Esophagus muscularis mucosa (tissue), 4 donors: ENCODE results near the gene SLC26A1. TPM values are rescaled to one million over a fixed set of nuclear protein-coding genes. Genes with fewer than 3 reads are reported as not detected.
"Not testable (repeated sequence)": the region's sequence is repeated elsewhere in the genome, so short reads cannot be mapped to it uniquely, and the experiment has no call there.

Experiments used
- DNase-seq: peaks from one replicate; pipeline ENCODE4 v3.0.0-alpha.2; 2017; ENCODE audit errors: extremely low spot score
- H3K27ac ChIP-seq, 4 donors: fragments of 200-600 bp; sonication (generic); replicated peaks in 1 of 4; 1 replicate in 3 of 4; 2 replicates in 1 of 4; pipeline ENCODE4 v1.5.1; 2016 to 2019; ENCODE audit warnings: mild to moderate bottlenecking in 1 of 4
- H3K27me3 ChIP-seq, 4 donors: fragments of 200-600 bp; sonication (generic); one replicate each; pipeline versions ENCODE4 v1.5.1 to v1.6.0; 2016 to 2019
- H3K36me3 ChIP-seq, 4 donors: fragments of 200-600 bp; sonication (generic); one replicate each; pipeline ENCODE4 v1.5.1; 2016 to 2019
- H3K4me1 ChIP-seq, 4 donors: fragments of 200-600 bp; sonication (generic); one replicate each; pipeline ENCODE4 v1.5.1; 2016 to 2019
- H3K4me3 ChIP-seq, 4 donors: fragments of 200-600 bp; sonication (generic); 1 replicate in 2 of 4; 2 replicates in 2 of 4; pipeline ENCODE4 v1.5.1; 2016 to 2019; ENCODE audit warnings: mild to moderate bottlenecking in 4 of 4, moderate library complexity in 1 of 4
- H3K9me3 ChIP-seq, 4 donors: fragments of 200-600 bp; sonication (generic); 1 replicate in 3 of 4; 2 replicates in 1 of 4; pipeline ENCODE4 v1.5.1; 2016 to 2019
- EP300 ChIP-seq: sonication (generic); formaldehyde crosslinking; IDR thresholded peaks from one replicate; pipeline ENCODE4 v1.6.1; 2017; ENCODE audit warnings: antibody characterized with exemption
- POLR2A ChIP-seq: fragments of 450-650 bp; IDR thresholded peaks from one replicate; pipeline ENCODE4 v1.6.1; 2017; ENCODE audit warnings: antibody characterized with exemption, moderate library complexity, mild to moderate bottlenecking, low read depth
- POLR2AphosphoS5 ChIP-seq, 2 donors: sonication (generic); formaldehyde crosslinking; IDR thresholded peaks; one replicate each; pipeline ENCODE4 v1.6.1; 2017; ENCODE audit warnings: antibody characterized with exemption in 2 of 2
- WGBS: methylation state at CpG from one replicate; pipeline ENCODE4 v1.1.5; 2018; 5-methylcytosine and 5-hydroxymethylcytosine counted together
- intact Hi-C: fragments of 100-400 bp; cut with DNase I; formaldehyde crosslinking; loops from one replicate; pipeline ENCODE4 v1.15.1; 2023
- total RNA-seq, 4 donors: library from RNA; depleted of rRNA; stranded (reverse); fragments of >200 nt; gene quantifications; one replicate each; pipeline versions ENCODE4 v1.1.0 to v1.2.1, GENCODE V29; 2016
- TF ChIP-seq, protein P1 (sequence below), 3 experiments: fragments of 200-600 bp in 2 of 3; fragments of 450-650 bp in 1 of 3; sonication (generic) in 2 of 3; IDR thresholded peaks; one replicate each; pipeline ENCODE4 v1.5.1; 2017 to 2019; ENCODE audit warnings: antibody characterized with exemption in 3 of 3, mild to moderate bottlenecking in 2 of 3, moderate library complexity in 1 of 3

Gene SLC26A1
- total RNA-seq, 4 donors from 2014 or later, result 0.06 TPM; not detected in 3

GRCh38 chr4:1002631-1003251, 9.5 kb upstream of the SLC26A1 start:
- peak overlapping the region; percentile 7 to 34 (median 20) for H3K4me3 ChIP-seq
- 4% methylated on average over 25 of the region's 75 CpGs for WGBS
- DNase-seq, result no peak
- no peaks in the 10 kb centered on the region for H3K9me3 ChIP-seq
- H3K4me1 ChIP-seq, result peaks cover 14 to 31% (median 26%) of the 10 kb centered on the region in 4 donors
- peaks cover 13 to 98% (median 59%) of the 10 kb centered on the region in 4 donors for H3K27me3 ChIP-seq
- intact Hi-C loops, result no loop called here
- no peaks in the 10 kb centered on the region for H3K36me3 ChIP-seq
- H3K27ac ChIP-seq, result no peak overlapping the region
- TF ChIP-seq EP300, result no peak

DNA sequence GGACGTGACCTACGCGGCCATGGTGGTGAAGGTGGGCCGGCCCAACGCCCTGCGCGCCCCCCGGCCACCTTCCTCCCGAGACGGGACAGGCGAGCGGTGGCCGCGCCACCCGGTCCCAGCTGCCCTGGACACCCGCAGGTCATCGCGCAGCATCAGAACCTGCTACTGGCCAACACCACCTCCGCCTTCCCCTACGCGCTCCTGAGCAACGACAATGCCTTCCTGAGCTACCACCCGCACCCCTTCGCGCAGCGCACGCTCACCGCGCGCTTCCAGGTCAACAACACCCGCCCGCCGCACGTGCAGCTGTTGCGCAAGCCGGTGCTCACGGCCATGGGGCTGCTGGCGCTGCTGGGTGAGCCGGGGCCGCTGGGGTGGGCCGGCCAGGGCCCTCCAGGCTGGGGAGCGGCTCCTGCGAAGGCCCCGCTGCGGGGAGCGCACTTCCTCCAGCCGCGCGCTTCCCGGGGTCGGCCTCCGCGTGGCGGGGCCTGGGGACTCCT, 9.0 kb upstream of the SLC26A1 start:
- Histone ChIP-seq H3K4me1 (peaks cover 18 to 36% (median 31%) of the 10 kb centered on the region in 4 donors), H3K9me3 (no peaks in the 10 kb centered on the region), H3K36me3 (no peaks in the 10 kb centered on the region), H3K27me3 (peaks cover 13 to 100% (median 62%) of the 10 kb centered on the region in 4 donors), H3K27ac (no peak overlapping the region), H3K4me3 (peak overlapping the region; percentile 7 to 34 (median 20))
- peak in 1 of 2 donors; percentile 47 for TF ChIP-seq POLR2AphosphoS5 (IDR thresholded peaks at IDR 0.05)
- no peak for TF ChIP-seq EP300
- intact Hi-C loops, result no loop called here
- WGBS, result no CpG with 5 or more reads among the region's 54 CpGs
- DNase-seq, result no peak

DNA sequence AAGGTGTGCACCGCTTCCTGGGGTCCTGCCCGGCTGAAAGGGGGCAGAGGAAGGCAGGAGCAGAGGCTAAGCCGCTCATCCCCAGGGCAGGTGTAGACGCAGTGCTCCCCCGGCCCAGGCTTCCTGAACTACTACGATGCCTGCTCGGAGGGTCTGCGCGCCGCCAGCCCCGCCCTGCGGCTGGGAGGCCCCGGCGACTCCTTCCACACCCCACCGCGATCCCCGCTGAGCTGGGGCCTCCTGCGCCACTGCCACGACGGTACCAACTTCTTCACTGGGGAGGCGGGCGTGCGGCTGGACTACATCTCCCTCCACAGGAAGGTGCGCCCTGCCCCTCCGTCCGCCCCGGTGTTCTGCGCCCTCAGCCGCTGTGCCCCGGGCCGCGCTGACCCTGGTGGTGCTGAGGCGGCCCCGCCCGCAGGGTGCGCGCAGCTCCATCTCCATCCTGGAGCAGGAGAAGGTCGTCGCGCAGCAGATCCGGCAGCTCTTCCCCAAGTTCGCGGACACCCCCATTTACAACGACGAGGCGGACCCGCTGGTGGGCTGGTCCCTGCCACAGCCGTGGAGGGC, 8.4 kb upstream of the SLC26A1 start:
- Histone ChIP-seq H3K9me3 (no peaks in the 10 kb centered on the region), H3K27ac (no peak overlapping the region), H3K4me1 (peaks cover 18 to 42% (median 36%) of the 10 kb centered on the region in 4 donors), H3K36me3 (no peaks in the 10 kb centered on the region), H3K27me3 (peaks cover 13 to 100% (median 65%) of the 10 kb centered on the region in 4 donors), H3K4me3 (peak overlapping the region in 1 of 4 donors; percentile 22)
- TF ChIP-seq POLR2AphosphoS5 (IDR thresholded peaks at IDR 0.05), result peak in 1 of 2 donors; percentile 4
- TF ChIP-seq POLR2A, result no peak
- TF ChIP-seq EP300, result no peak
- TF ChIP-seq, protein P1, sequence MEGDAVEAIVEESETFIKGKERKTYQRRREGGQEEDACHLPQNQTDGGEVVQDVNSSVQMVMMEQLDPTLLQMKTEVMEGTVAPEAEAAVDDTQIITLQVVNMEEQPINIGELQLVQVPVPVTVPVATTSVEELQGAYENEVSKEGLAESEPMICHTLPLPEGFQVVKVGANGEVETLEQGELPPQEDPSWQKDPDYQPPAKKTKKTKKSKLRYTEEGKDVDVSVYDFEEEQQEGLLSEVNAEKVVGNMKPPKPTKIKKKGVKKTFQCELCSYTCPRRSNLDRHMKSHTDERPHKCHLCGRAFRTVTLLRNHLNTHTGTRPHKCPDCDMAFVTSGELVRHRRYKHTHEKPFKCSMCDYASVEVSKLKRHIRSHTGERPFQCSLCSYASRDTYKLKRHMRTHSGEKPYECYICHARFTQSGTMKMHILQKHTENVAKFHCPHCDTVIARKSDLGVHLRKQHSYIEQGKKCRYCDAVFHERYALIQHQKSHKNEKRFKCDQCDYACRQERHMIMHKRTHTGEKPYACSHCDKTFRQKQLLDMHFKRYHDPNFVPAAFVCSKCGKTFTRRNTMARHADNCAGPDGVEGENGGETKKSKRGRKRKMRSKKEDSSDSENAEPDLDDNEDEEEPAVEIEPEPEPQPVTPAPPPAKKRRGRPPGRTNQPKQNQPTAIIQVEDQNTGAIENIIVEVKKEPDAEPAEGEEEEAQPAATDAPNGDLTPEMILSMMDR (IDR thresholded peaks at IDR 0.05), result no peak
- intact Hi-C loops, result no loop called here
- WGBS, result 20% methylated on average over 25 of the region's 48 CpGs
- DNase-seq, result no peak

DNA sequence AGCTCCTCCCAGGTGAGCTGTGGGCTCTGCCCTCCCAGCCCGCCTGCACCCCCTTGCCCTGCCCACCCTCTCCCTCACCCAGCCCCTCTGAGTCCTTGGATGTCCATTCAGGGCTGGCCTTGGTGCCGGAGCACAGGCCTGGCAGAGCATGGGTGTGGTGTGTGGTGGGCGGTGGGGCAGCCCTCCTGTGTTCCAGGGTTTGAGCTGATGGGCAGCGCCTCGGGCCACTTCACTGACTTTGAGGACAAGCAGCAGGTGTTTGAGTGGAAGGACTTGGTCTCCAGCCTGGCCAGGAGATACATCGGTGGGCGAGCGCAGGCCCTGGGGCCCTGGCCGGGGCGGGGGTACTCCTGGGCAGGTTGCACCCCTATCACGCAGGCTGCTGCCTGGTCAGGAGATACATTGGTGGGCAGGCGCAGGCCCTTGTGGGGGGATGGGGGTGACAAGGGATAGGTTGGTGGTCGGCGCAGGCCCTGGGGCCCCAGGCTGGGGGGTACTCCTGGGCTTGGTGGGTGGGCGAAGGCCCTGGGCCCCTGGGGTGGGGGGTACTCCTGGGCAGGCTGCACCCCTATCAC, 7.6 kb upstream of the SLC26A1 start:
- Histone ChIP-seq H3K27ac (no peak overlapping the region), H3K9me3 (no peaks in the 10 kb centered on the region), H3K4me3 (no peak overlapping the region), H3K4me1 (peaks cover 18 to 43% (median 37%) of the 10 kb centered on the region in 4 donors), H3K36me3 (no peaks in the 10 kb centered on the region), H3K27me3 (peaks cover 13 to 99% (median 64%) of the 10 kb centered on the region in 4 donors)
- intact Hi-C loops, result no loop called here
- TF ChIP-seq POLR2AphosphoS5 (IDR thresholded peaks at IDR 0.05), result no peak
- TF ChIP-seq, protein P1 (IDR thresholded peaks at IDR 0.05), result no peak
- DNase-seq, result no peak
- WGBS, result no CpG with 5 or more reads among the region's 15 CpGs

DNA sequence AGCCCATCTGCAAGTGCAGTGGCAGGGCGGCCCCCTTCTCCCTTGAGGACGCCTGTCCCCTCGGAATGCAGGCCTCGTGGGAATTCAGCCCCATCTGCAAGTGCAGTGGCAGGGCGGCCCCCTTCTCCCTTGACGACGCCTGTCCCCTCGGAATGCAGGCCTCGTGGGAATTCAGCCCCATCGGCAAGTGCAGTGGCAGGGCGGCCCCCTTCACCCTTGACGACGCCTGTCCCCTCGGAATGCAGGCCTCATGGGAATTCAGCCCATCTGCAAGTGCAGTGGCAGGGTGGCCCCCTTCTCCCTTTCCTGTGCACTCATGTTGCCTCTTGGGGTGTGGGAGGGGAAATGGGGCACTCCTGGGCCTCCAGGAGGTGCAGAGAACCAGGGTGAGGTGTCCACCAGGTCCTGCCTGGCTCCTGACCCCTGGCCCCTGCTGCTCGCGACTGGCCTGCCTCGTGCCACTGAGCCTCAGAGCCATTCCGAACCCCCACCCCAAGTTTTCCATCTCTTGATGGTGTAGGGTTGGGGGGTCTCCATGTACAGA, 6.8 kb upstream of the SLC26A1 start:
- H3K4me1 ChIP-seq, result peaks cover 16 to 43% (median 37%) of the 10 kb centered on the region in 4 donors
- intact Hi-C loops, result no loop called here
- H3K36me3 ChIP-seq, result no peaks in the 10 kb centered on the region
- 79% methylated on average over 5 of the region's 18 CpGs for WGBS
- H3K27ac ChIP-seq, result no peak overlapping the region
- no peak for TF ChIP-seq EP300
- TF ChIP-seq, protein P1 (IDR thresholded peaks at IDR 0.05), result no peak
- no peak for TF ChIP-seq POLR2A
- no peak for TF ChIP-seq POLR2AphosphoS5 (IDR thresholded peaks at IDR 0.05)
- H3K27me3 ChIP-seq, result peaks cover 13 to 91% (median 57%) of the 10 kb centered on the region in 4 donors
- no peak for DNase-seq
- H3K9me3 ChIP-seq, result no peaks in the 10 kb centered on the region
- H3K4me3 ChIP-seq, result no peak overlapping the region

GRCh38 chr4:999240-999863, 6.1 kb upstream of the SLC26A1 start:
- H3K4me3 ChIP-seq, H3K36me3 ChIP-seq, intact Hi-C loops, H3K9me3 ChIP-seq, DNase-seq, H3K27ac ChIP-seq: not testable (repeated sequence)
- H3K4me1 ChIP-seq, result peaks cover 15 to 43% (median 37%) of the 10 kb centered on the region in 4 donors
- WGBS, result 57% methylated on average over 17 of the region's 21 CpGs
- H3K27me3 ChIP-seq, result peaks cover 13 to 85% (median 55%) of the 10 kb centered on the region in 4 donors
